Activated CD4-positive, alpha-beta T cell treated with anti-CD3 and anti-CD28 coated beads for 1 hour (primary cell): Measurements from ENCODE around the gene PPFIBP1.
"Not testable (repeated sequence)": the region's sequence is repeated elsewhere in the genome, so short reads cannot be mapped to it uniquely, and the experiment has no call there.

Source experiments
- DNase-seq: peaks from one replicate; pipeline ENCODE4 v3.0.0-alpha.2; 2020

Gene PPFIBP1

DNA sequence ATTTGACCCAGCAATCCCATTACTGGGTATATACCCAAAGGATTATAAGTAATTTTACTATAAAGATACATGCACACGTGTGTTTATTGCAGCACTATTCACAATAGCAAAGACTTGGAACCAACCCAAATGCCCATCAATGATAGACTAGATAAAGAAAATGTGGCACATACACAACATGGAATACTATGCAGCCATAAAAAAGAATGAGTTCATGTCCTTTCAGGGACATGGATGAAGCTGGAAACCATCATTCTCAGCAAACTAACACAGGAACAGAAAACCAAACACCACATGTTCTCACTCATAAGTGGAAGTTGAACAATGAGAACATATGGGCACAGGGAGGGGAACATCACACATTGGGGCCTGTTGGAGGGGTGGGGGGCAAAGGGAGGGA, 20.9 kb downstream of the PPFIBP1 start:
- DNase-seq = not testable (repeated sequence)

GRCh38 chr12:27545665-27546064, 21.7 kb downstream of the PPFIBP1 start:
- no peak for DNase-seq

- no peak for DNase-seq
These were observed 23.6 kb downstream of the PPFIBP1 start for GRCh38 chr12:27547592-27547991.

GRCh38 chr12:27548301-27549199, 24.5 kb downstream of the PPFIBP1 start:
- DNase-seq = no peak

- no peak for DNase-seq
These were observed 25.3 kb downstream of the PPFIBP1 start for GRCh38 chr12:27549236-27549800.

DNA sequence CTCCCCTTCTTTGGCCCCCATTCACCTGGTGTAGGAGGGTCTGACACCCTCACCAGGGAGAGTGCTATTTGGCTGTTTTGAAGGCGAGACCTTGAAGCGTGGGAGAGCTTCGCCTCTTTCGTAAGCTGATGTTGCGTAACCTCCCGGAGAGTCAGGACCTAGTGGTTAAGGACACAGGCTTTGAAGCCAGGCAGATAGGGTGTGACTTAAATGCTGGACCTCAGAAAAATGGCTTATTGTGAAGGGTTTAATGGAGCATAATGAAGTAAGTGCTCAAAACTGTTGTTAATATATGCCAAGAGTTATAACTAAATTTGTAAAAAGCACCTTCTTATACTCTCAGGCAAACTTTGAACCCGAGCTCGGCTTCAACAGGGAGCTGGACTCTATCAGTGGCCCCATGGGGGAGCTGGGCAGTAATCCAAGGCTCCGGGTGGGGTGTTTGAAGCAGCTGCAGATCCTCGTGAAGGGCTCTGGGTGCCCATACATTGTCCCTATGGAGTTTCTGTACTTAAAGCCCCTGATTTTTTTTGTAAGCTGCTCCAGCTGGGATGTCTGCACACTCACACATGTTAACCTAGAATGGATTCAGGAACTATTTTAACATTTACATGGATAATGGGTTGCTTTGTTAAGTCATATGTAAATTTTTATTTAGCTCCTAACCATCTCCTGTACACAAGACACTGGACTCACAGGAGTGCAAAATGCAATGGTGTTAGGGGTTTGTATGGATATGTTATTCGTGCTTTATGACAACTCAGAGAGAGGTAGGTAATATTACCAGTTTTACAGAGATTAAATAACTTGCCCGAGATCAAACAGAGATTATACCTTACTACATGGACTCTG, 26.0 kb downstream of the PPFIBP1 start:
- DNase-seq = no peak

DNA sequence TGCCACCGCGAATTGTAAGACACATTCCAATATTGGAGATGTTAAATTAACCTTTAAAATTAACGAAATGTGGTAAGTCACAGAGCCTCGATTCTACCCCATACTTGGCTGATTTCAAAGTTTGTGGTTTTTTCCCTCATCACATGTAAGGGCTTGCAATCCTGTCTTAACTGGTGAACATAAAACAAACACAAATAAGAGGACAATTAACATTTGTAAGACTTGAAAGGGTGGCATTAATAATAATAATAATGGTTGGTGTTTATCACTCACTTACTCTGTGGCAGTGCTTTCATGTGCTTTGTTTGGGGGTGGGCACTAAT, 26.6 kb downstream of the PPFIBP1 start:
- DNase-seq = no peak

DNA sequence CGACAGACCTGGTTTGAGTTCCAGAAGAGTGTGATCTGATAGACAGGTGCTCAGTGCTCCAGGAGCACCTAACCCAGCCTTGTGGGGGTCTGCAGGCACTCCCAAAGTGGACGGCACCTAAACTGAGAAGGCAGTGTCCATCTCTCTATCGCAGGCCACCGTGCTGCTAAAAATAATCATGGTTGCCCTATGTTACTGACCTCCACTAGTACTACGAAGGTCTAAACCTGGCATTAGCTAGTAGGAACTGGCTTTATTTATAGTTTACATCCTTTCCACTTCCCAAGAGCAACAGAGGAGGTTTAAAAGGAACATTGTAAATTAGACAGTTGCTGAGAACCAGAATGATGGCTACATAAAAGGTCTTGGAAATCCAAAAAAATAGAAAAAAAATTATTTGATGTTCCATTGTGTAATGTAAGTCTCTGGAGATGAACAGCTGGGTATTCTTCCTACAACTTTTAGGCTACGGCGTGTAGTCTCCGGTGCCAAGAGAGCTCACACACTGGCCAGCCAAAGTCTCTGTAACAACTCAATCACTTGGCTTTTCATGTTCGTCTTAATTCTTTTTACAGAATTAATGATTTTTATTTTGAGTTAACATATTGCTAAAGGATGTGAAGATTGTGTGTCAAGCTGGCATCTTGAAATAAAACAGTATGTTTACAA, 27.3 kb downstream of the PPFIBP1 start:
- no peak for DNase-seq

GRCh38 chr12:27552235-27552634, 28.2 kb downstream of the PPFIBP1 start:
- DNase-seq = no peak

DNA sequence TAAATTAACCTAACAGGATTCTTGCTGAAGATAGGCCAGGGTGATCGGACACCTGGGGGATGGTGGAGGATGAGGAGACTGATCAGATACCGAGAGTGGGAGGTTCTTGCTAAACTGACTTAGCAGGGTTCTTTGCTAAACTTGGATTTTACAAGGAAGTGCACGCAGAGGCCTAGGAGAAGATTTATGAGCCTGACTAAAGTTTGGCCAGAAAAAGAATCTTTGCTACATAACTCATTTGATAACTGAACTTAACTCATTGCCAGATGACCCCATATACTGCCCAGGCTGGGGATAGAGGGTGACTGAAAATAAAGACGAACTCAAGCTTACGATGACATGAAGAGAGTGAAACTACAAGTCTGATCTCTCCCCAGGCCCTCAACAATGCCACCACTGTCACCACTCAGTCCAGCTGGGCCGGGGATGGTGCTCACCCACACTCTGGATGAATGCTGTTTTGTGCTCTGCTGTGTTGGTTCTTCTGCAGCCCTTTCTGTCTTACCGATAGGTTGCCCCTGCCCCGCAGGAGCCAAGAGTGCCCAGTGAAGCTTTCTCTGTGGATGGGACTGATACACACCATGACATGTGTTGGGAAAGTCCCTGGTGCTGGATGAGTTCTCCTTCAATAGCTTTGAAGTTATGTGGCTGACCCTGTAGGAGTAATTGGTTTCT, 29.0 kb downstream of the PPFIBP1 start:
- DNase-seq = no peak

DNA sequence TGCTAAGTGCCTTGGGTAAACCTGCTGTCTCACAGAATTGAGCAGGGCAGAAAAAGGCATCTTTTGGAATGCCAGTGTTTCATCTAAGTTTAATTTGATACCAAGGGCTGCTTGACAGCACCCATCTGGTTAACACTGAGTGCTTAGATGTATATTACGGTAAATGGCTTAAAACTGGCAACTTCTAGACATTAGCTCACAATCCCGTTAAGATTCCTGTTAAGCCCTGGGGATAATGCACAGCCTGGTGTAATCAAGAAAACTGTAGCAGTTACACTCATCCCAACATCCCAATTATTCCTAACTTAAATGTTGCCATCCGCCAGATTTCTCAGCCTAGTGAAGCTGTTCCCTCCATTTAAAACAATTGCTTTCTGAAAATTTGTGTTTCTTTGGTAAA, 29.9 kb downstream of the PPFIBP1 start:
- DNase-seq = no peak

GRCh38 chr12:27554421-27555186, 30.6 kb downstream of the PPFIBP1 start:
- DNase-seq = no peak

- no peak for DNase-seq
These were observed 31.4 kb downstream of the PPFIBP1 start for GRCh38 chr12:27555361-27555760.

DNA sequence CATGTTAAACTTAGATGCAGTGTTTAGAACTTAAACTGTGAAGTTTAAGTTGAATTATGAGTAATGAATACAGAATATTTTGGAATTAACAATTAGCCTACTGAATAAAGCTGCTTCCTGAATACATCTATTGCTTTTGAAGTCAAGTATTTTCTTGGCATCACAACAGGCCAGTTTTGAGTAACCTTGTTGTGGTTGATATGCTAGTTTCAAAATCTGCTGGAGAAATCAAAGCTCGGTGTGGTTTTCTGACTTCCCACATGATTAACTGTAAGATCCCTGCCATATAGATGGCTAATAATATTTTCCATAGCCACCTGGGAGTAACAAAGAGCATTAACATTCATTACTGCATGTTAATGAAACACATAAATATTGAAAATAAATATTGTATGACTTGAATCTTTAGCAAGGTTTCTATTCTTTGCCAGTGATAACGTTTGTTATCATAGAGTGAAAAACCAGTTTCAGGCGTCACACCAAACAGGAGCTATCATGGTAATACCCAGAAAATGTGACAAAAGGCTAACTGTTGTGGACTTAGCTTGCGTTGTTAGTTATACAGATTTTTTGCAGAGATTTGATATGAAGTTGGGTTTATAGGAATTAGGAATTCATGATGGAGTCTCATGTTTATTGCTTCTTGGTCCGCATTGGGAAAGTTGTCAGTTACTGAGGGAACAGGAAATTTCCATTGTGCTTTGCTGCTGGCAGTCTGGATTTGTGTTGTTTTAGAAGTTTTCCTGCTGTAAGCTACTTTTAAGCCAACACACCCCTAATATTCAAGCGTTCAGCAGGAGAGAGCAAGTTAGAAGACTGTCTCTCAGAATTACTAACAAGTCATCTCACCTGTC, 32.1 kb downstream of the PPFIBP1 start:
- no peak for DNase-seq

DNA sequence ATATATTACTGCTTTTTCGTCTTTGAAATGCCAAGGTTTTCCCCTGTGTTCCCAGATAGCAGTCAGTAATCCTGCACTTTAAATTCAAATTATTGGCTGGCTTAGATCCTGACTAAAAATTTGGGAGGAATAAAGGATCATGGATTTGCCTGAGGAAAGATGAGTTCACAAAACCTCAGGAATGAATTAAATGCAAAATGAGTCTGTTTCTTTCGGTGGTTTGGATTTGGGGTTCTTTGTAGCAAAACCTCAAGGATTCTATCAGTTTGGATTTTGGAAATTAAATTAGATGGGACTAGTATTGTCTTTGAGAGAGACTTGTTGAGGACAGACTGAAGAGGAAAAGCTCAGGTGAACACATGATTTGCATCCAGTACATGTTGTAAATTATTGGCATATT, 36.1 kb downstream of the PPFIBP1 start:
- DNase-seq = no peak

- DNase-seq = no peak
These were observed 37.7 kb downstream of the PPFIBP1 start for GRCh38 chr12:27561535-27562350.

GRCh38 chr12:27564612-27565213, 40.7 kb downstream of the PPFIBP1 start:
- DNase-seq = no peak

- DNase-seq = no peak
These were observed 42.2 kb downstream of the PPFIBP1 start for GRCh38 chr12:27566159-27566558.

DNA sequence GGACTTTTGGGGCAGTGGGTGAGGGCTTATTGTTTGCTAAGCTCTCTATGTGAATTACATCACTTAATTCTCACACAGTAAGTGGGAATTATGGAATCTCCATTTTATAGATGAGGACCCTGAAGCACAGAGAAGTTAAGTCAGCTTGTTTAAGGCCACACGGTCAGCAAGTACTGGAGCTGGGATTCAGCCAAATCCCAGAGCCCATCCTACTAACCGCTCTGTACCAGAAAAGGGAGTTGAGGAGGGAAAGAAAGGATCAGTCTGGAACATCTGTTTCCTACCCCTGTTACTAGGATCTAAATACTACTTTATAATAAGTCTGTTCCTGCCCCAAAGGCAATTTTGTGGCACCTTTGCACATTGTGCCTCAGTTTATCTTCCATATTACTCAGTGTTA, 42.6 kb downstream of the PPFIBP1 start:
- no peak for DNase-seq
